Measurements from ENCODE around the gene C5AR2.
"Not testable (repeated sequence)": the region's sequence is repeated elsewhere in the genome, so short reads cannot be mapped to it uniquely, and the experiment has no call there.

C5AR2 gene

GRCh38 chr19:47322058-47322457 lies 9.9 kb upstream of the C5AR2 start:
- no peak for TF ChIP-seq POLR2AphosphoS5 (IDR thresholded peaks at IDR 0.05; ENCODE audit: low read depth, low read length)
- TF ChIP-seq SPI1 (IDR thresholded peaks at IDR 0.05; ENCODE audit: low read depth, low read length) = 0 out of 2 replicates have a peak, but pooled peaks have one; percentile 10
- FAIRE-seq (no peak), DNase-seq (ENCODE audit: insufficient read length, low spot score) (no peak)

DNA sequence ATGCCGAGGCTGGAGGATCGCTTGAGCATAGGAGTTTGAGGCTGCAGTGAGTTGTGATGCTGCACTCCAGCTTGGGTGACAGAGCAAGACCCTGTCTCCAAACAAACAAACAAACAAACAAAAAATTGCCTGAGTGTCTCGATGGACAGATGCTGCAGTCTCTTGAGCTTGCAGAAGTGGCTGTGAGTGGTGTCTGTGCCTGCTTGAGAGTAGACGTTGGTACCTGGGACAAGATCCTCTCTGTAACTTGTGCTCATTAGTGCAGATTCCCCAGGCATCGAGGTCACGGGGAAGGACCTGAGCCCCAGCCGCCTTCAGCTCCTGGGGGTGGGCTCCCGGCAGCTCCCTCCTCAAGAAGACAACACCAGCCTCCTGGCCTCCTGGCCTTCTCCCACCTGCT lies 8.6 kb upstream of the C5AR2 start:
- DNase-seq (ENCODE audit: insufficient read length, low spot score) (no peak), FAIRE-seq (no peak)
- no peak for TF ChIP-seq PAX5 (IDR thresholded peaks at IDR 0.05; ENCODE audit: insufficient read depth, low read length, severe bottlenecking)
- no peak for TF ChIP-seq TAF1 (IDR thresholded peaks at IDR 0.05; ENCODE audit: low read depth, low read length)
- TF ChIP-seq POLR2A (IDR thresholded peaks at IDR 0.05; ENCODE audit: low read depth, low read length) = no peak
- no peak for TF ChIP-seq SPI1 (IDR thresholded peaks at IDR 0.05; ENCODE audit: low read depth, low read length)
- TF ChIP-seq POU2F2 (IDR thresholded peaks at IDR 0.05; ENCODE audit: low read depth, low read length) = no peak
- no peak for TF ChIP-seq POLR2AphosphoS5 (IDR thresholded peaks at IDR 0.05; ENCODE audit: low read depth, low read length)

- TF ChIP-seq POLR2A (IDR thresholded peaks at IDR 0.05; ENCODE audit: low read depth, low read length) = no peak
- no peak for TF ChIP-seq POU2F2 (IDR thresholded peaks at IDR 0.05; ENCODE audit: low read depth, low read length)
- TF ChIP-seq SPI1 (IDR thresholded peaks at IDR 0.05; ENCODE audit: low read depth, low read length) = no peak
- no peak for TF ChIP-seq TAF1 (IDR thresholded peaks at IDR 0.05; ENCODE audit: low read depth, low read length)
- no peak for TF ChIP-seq POLR2AphosphoS5 (IDR thresholded peaks at IDR 0.05; ENCODE audit: low read depth, low read length)
- TF ChIP-seq PAX5 (IDR thresholded peaks at IDR 0.05; ENCODE audit: insufficient read depth, low read length, severe bottlenecking) = no peak
- DNase-seq (ENCODE audit: insufficient read length, low spot score) (no peak), FAIRE-seq (no peak)
Measured at GRCh38 chr19:47323872-47324271, 8.1 kb upstream of the C5AR2 start.

DNA sequence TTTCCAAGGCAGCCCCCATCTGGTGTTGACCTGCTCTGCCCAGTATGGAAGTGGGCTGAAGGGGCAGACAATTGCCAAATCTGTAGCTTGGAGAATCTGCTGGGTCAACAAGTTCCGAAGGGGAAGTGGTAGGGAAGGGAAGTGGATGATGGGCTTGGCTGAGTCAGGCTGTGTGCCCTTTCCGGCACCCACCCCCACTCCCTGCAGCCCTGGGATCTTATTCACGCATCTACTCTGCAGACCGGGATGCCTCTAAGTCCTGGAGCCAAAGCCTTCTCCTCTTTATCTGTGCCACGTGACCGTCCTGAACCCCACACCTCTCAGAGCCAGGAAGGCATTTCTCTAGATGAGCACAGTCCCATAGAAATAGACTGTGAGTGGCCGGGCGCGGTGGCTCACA lies 7.5 kb upstream of the C5AR2 start:
- no peak for FAIRE-seq
- DNase-seq (ENCODE audit: insufficient read length, low spot score) = no peak
- TF ChIP-seq PAX5 (IDR thresholded peaks at IDR 0.05; ENCODE audit: insufficient read depth, low read length, severe bottlenecking) (no peak), TAF1 (IDR thresholded peaks at IDR 0.05; ENCODE audit: low read depth, low read length) (no peak), SPI1 (IDR thresholded peaks at IDR 0.05; ENCODE audit: low read depth, low read length) (no peak), POU2F2 (IDR thresholded peaks at IDR 0.05; ENCODE audit: low read depth, low read length) (no peak), POLR2A (IDR thresholded peaks at IDR 0.05; ENCODE audit: low read depth, low read length) (no peak), POLR2AphosphoS5 (IDR thresholded peaks at IDR 0.05; ENCODE audit: low read depth, low read length) (no peak)

GRCh38 chr19:47330466-47330869 lies 1.5 kb upstream of the C5AR2 start:
- no peak for FAIRE-seq
- no peak for DNase-seq (ENCODE audit: insufficient read length, low spot score)
- TF ChIP-seq POU2F2 (IDR thresholded peaks at IDR 0.05; ENCODE audit: low read depth, low read length) = no peak
- TF ChIP-seq SPI1 (IDR thresholded peaks at IDR 0.05; ENCODE audit: low read depth, low read length) = 0 out of 2 replicates have a peak, but pooled peaks have one; percentile 18
- TF ChIP-seq POLR2AphosphoS5 (IDR thresholded peaks at IDR 0.05; ENCODE audit: low read depth, low read length) = no peak
- TF ChIP-seq TAF1 (IDR thresholded peaks at IDR 0.05; ENCODE audit: low read depth, low read length) = no peak
- TF ChIP-seq POLR2A (IDR thresholded peaks at IDR 0.05; ENCODE audit: low read depth, low read length) = no peak
- no peak for TF ChIP-seq PAX5 (IDR thresholded peaks at IDR 0.05; ENCODE audit: insufficient read depth, low read length, severe bottlenecking)

- FAIRE-seq = no peak
- TF ChIP-seq TAF1 (IDR thresholded peaks at IDR 0.05; ENCODE audit: low read depth, low read length) (no peak), SPI1 (IDR thresholded peaks at IDR 0.05; ENCODE audit: low read depth, low read length) (no peak), POLR2A (IDR thresholded peaks at IDR 0.05; ENCODE audit: low read depth, low read length) (no peak), PAX5 (IDR thresholded peaks at IDR 0.05; ENCODE audit: insufficient read depth, low read length, severe bottlenecking) (no peak), POU2F2 (IDR thresholded peaks at IDR 0.05; ENCODE audit: low read depth, low read length) (no peak), POLR2AphosphoS5 (IDR thresholded peaks at IDR 0.05; ENCODE audit: low read depth, low read length) (no peak)
Measured at GRCh38 chr19:47331490-47331889, 485 bp upstream of the C5AR2 start.

DNA sequence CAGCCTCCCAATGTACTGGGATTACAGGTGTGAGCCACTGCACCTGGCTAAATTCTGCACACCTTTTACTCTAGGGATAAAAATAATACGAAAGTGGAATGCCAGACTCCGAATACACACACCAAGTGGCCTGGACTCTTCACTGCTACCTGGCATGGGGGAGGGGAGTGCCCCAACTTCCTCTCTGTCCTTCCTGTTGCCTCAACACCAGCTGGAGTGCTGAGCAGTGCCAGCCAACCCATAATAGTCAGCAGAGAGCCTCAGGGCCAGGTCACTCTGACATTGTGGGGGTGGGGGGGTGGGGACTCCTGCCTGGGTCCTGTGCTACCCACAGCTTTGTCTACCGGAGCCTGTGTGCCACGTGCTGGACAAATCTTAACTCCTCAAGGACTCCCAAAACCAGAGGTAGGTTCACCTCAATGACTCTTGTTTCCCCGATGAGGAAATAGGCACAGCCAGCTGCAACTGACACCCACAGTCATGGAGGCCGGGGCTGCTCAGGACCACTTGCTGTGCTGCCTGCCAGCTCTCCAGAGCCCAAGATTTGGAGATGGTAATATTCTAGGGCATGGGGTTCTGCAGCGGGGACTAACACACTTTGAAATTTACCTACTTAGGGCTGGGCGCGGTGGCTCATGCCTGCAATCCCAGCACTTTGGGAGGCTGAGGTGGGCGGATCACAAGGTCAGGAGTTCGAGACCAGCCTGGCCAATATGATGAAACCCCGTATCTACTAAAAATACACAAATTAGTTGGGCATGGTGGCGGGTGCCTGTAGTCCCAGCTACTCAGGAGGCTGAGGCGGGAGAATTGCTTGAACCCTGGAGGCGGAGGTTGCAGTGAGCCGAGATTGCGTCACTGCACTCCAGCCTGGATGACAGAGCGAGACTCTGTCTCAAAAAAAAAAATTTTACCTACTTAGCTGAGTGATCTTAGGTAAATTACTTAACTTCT lies 5.1 kb downstream of the C5AR2 start:
- not testable (repeated sequence) for DNase-seq (ENCODE audit: insufficient read length, low spot score); FAIRE-seq
- TF ChIP-seq SPI1 (IDR thresholded peaks at IDR 0.05; ENCODE audit: low read depth, low read length) = 0 out of 2 replicates have a peak, but pooled peaks have one; percentile 9

More at GRCh38 chr19:47331490-47331889, 485 bp upstream of the C5AR2 start:
- DNase-seq (ENCODE audit: insufficient read length, low spot score) = no peak

- DNase-seq (ENCODE audit: insufficient read length, low spot score) (no peak), FAIRE-seq (no peak)
- no peak for TF ChIP-seq SPI1 (IDR thresholded peaks at IDR 0.05; ENCODE audit: low read depth, low read length)
- TF ChIP-seq POLR2AphosphoS5 (IDR thresholded peaks at IDR 0.05; ENCODE audit: low read depth, low read length) = no peak
- no peak for TF ChIP-seq TAF1 (IDR thresholded peaks at IDR 0.05; ENCODE audit: low read depth, low read length)
- TF ChIP-seq POLR2A (IDR thresholded peaks at IDR 0.05; ENCODE audit: low read depth, low read length) = no peak
- no peak for TF ChIP-seq PAX5 (IDR thresholded peaks at IDR 0.05; ENCODE audit: insufficient read depth, low read length, severe bottlenecking)
- no peak for TF ChIP-seq POU2F2 (IDR thresholded peaks at IDR 0.05; ENCODE audit: low read depth, low read length)
Measured at GRCh38 chr19:47339196-47339880, 7.4 kb downstream of the C5AR2 start.

- FAIRE-seq (no peak), DNase-seq (ENCODE audit: insufficient read length, low spot score) (no peak)
- TF ChIP-seq POLR2A (IDR thresholded peaks at IDR 0.05; ENCODE audit: low read depth, low read length) (no peak), SPI1 (IDR thresholded peaks at IDR 0.05; ENCODE audit: low read depth, low read length) (no peak), POLR2AphosphoS5 (IDR thresholded peaks at IDR 0.05; ENCODE audit: low read depth, low read length) (no peak), PAX5 (IDR thresholded peaks at IDR 0.05; ENCODE audit: insufficient read depth, low read length, severe bottlenecking) (no peak), POU2F2 (IDR thresholded peaks at IDR 0.05; ENCODE audit: low read depth, low read length) (no peak), TAF1 (IDR thresholded peaks at IDR 0.05; ENCODE audit: low read depth, low read length) (no peak)
Measured at GRCh38 chr19:47340477-47341208, 8.7 kb downstream of the C5AR2 start.

Measured in GM12891 (cell line).